ENCODE data around the gene OAT. TPM values are rescaled to one million over a fixed set of nuclear protein-coding genes. Genes with fewer than 3 reads are reported as not detected.
"Not testable (repeated sequence)": the region's sequence is repeated elsewhere in the genome, so short reads cannot be mapped to it uniquely, and the experiment has no call there.

OAT gene
- total RNA-seq, 2 experiments from 2014 or later, result 22.4 to 28.0 TPM

- ATAC-seq, result no peak
- H3K4me1 Mint-ChIP-seq (ENCODE audit: low read depth), result no peaks in the 10 kb centered on the region
- peaks cover 11% of the 10 kb centered on the region for H3K27me3 Mint-ChIP-seq (ENCODE audit: low read depth)
- ChIA-PET CTCF (no interaction called here), POLR2A (no interaction called here)
- no peak for DNase-seq
- H3K9me3 Mint-ChIP-seq (ENCODE audit: insufficient read depth), result no peaks in the 10 kb centered on the region
- no peaks in the 10 kb centered on the region for H3K36me3 Mint-ChIP-seq (ENCODE audit: low read depth)
- no peak overlapping the region for H3K27ac Mint-ChIP-seq
- no peak overlapping the region for H3K4me3 Mint-ChIP-seq
Measured at GRCh38 chr10:124374535-124375352, 44.0 kb downstream of the OAT start.

GRCh38 chr10:124372899-124373298 is 45.8 kb downstream of the OAT start:
- CTCF ChIA-PET, result no interaction called here
- Mint-ChIP-seq H3K36me3 (ENCODE audit: low read depth) (no peaks in the 10 kb centered on the region), H3K27me3 (ENCODE audit: low read depth) (peaks cover 6% of the 10 kb centered on the region), H3K4me1 (ENCODE audit: low read depth) (no peaks in the 10 kb centered on the region), H3K27ac (no peak overlapping the region), H3K9me3 (ENCODE audit: insufficient read depth) (no peaks in the 10 kb centered on the region), H3K4me3 (no peak overlapping the region)
- DNase-seq (no peak), ATAC-seq (no peak)
- POLR2A ChIA-PET, result no interaction called here

GRCh38 chr10:124370426-124370825 is 48.3 kb downstream of the OAT start:
- H3K36me3 Mint-ChIP-seq (ENCODE audit: low read depth), result no peaks in the 10 kb centered on the region
- peaks cover 6% of the 10 kb centered on the region for H3K27me3 Mint-ChIP-seq (ENCODE audit: low read depth)
- no peak overlapping the region for H3K4me3 Mint-ChIP-seq
- ATAC-seq (no peak), DNase-seq (no peak)
- H3K4me1 Mint-ChIP-seq (ENCODE audit: low read depth), result peaks cover 7% of the 10 kb centered on the region
- no peak overlapping the region for H3K27ac Mint-ChIP-seq
- H3K9me3 Mint-ChIP-seq (ENCODE audit: insufficient read depth), result no peaks in the 10 kb centered on the region
- ChIA-PET POLR2A (no interaction called here), CTCF (interaction anchor here (1.3 to 1.6 kb wide), 2 partner anchors 19 kb away, joined by 5 to 6 read pairs; no protein-coding TSS in a partner anchor)

GRCh38 chr10:124369986-124370385 is 48.7 kb downstream of the OAT start:
- Mint-ChIP-seq H3K4me3 (no peak overlapping the region), H3K27ac (no peak overlapping the region), H3K36me3 (ENCODE audit: low read depth) (no peaks in the 10 kb centered on the region), H3K4me1 (ENCODE audit: low read depth) (peaks cover 7% of the 10 kb centered on the region), H3K9me3 (ENCODE audit: insufficient read depth) (no peaks in the 10 kb centered on the region), H3K27me3 (ENCODE audit: low read depth) (peaks cover 6% of the 10 kb centered on the region)
- DNase-seq, result no peak
- ChIA-PET POLR2A (no interaction called here), CTCF (interaction anchor here (1.3 kb wide), 1 partner anchor 19 kb away, joined by 6 read pairs; no protein-coding TSS in a partner anchor)
- ATAC-seq, result no peak

GRCh38 chr10:124369533-124369932 is 49.2 kb downstream of the OAT start:
- POLR2A ChIA-PET; H3K9me3 Mint-ChIP-seq (ENCODE audit: insufficient read depth); ATAC-seq; DNase-seq; H3K27me3 Mint-ChIP-seq (ENCODE audit: low read depth); H3K4me1 Mint-ChIP-seq (ENCODE audit: low read depth); H3K27ac Mint-ChIP-seq; H3K4me3 Mint-ChIP-seq; H3K36me3 Mint-ChIP-seq (ENCODE audit: low read depth): not testable (repeated sequence)
- CTCF ChIA-PET, result interaction anchor here (1.3 kb wide), 1 partner anchor 19 kb away, joined by 6 read pairs; no protein-coding TSS in a partner anchor

- ATAC-seq (no peak), DNase-seq (no peak)
- Mint-ChIP-seq H3K4me3 (no peak overlapping the region), H3K36me3 (ENCODE audit: low read depth) (no peaks in the 10 kb centered on the region), H3K27ac (no peak overlapping the region), H3K9me3 (ENCODE audit: insufficient read depth) (no peaks in the 10 kb centered on the region), H3K4me1 (ENCODE audit: low read depth) (peaks cover 7% of the 10 kb centered on the region), H3K27me3 (ENCODE audit: low read depth) (peaks cover 6% of the 10 kb centered on the region)
- POLR2A ChIA-PET, result no interaction called here
- CTCF ChIA-PET, result interaction anchor here (1.3 kb wide), 1 partner anchor 20 kb away, joined by 6 read pairs; no protein-coding TSS in a partner anchor
Measured at GRCh38 chr10:124369066-124369465, 49.7 kb downstream of the OAT start.

- Mint-ChIP-seq H3K27ac (no peak overlapping the region), H3K9me3 (ENCODE audit: insufficient read depth) (no peaks in the 10 kb centered on the region), H3K4me3 (no peak overlapping the region), H3K4me1 (ENCODE audit: low read depth) (peaks cover 7% of the 10 kb centered on the region), H3K27me3 (ENCODE audit: low read depth) (peaks cover 4% of the 10 kb centered on the region), H3K36me3 (ENCODE audit: low read depth) (no peaks in the 10 kb centered on the region)
- no peak for ATAC-seq
- DNase-seq, result no peak
- ChIA-PET CTCF (no interaction called here), POLR2A (no interaction called here)
Measured at GRCh38 chr10:124367936-124368335, 50.8 kb downstream of the OAT start.

GRCh38 chr10:124367414-124367813 is 51.3 kb downstream of the OAT start:
- no peak overlapping the region for H3K4me3 Mint-ChIP-seq
- ATAC-seq (no peak), DNase-seq (no peak)
- peaks cover 5% of the 10 kb centered on the region for H3K27me3 Mint-ChIP-seq (ENCODE audit: low read depth)
- ChIA-PET CTCF (no interaction called here), POLR2A (no interaction called here)
- H3K9me3 Mint-ChIP-seq (ENCODE audit: insufficient read depth), result no peaks in the 10 kb centered on the region
- peaks cover 7% of the 10 kb centered on the region for H3K4me1 Mint-ChIP-seq (ENCODE audit: low read depth)
- no peak overlapping the region for H3K27ac Mint-ChIP-seq
- H3K36me3 Mint-ChIP-seq (ENCODE audit: low read depth), result no peaks in the 10 kb centered on the region

GRCh38 chr10:124366825-124367224 is 51.9 kb downstream of the OAT start:
- Mint-ChIP-seq H3K4me1 (ENCODE audit: low read depth) (peaks cover 7% of the 10 kb centered on the region), H3K36me3 (ENCODE audit: low read depth) (no peaks in the 10 kb centered on the region), H3K9me3 (ENCODE audit: insufficient read depth) (no peaks in the 10 kb centered on the region), H3K4me3 (no peak overlapping the region), H3K27me3 (ENCODE audit: low read depth) (peaks cover 5% of the 10 kb centered on the region), H3K27ac (no peak overlapping the region)
- CTCF ChIA-PET, result interaction anchor here (1.4 to 2.4 kb wide), 2 partner anchors 22 to 37 kb away, joined by 5 to 14 read pairs; no protein-coding TSS in a partner anchor
- DNase-seq (no peak), ATAC-seq (no peak)
- POLR2A ChIA-PET, result no interaction called here

- Mint-ChIP-seq H3K27me3 (ENCODE audit: low read depth) (peaks cover 5% of the 10 kb centered on the region), H3K9me3 (ENCODE audit: insufficient read depth) (no peaks in the 10 kb centered on the region), H3K36me3 (ENCODE audit: low read depth) (no peaks in the 10 kb centered on the region), H3K4me1 (ENCODE audit: low read depth) (peaks cover 7% of the 10 kb centered on the region), H3K27ac (no peak overlapping the region), H3K4me3 (no peak overlapping the region)
- POLR2A ChIA-PET, result interaction anchor here (0.6 kb wide), 1 partner anchor 88 kb away, joined by 3 read pairs; no protein-coding TSS in a partner anchor
- ATAC-seq (no peak), DNase-seq (no peak)
- CTCF ChIA-PET, result interaction anchor here (1.4 to 2.4 kb wide), 2 partner anchors 23 to 37 kb away, joined by 5 to 14 read pairs; no protein-coding TSS in a partner anchor
Measured at GRCh38 chr10:124366343-124366742, 52.4 kb downstream of the OAT start.

- H3K36me3 Mint-ChIP-seq (ENCODE audit: low read depth), result no peaks in the 10 kb centered on the region
- H3K27ac Mint-ChIP-seq, result no peak overlapping the region
- peaks cover 7% of the 10 kb centered on the region for H3K4me1 Mint-ChIP-seq (ENCODE audit: low read depth)
- H3K4me3 Mint-ChIP-seq, result no peak overlapping the region
- ATAC-seq (no peak), DNase-seq (no peak)
- CTCF ChIA-PET, result interaction anchor here (1.1 to 2.4 kb wide), 3 partner anchors 24 to 370 kb away, joined by 3 to 14 read pairs (median 4); no protein-coding TSS in a partner anchor
- POLR2A ChIA-PET, result no interaction called here
- H3K27me3 Mint-ChIP-seq (ENCODE audit: low read depth), result peaks cover 2% of the 10 kb centered on the region
- no peaks in the 10 kb centered on the region for H3K9me3 Mint-ChIP-seq (ENCODE audit: insufficient read depth)
Measured at GRCh38 chr10:124364674-124365073, 54.0 kb downstream of the OAT start.

GRCh38 chr10:124362568-124362967 is 56.2 kb downstream of the OAT start:
- H3K4me1 Mint-ChIP-seq (ENCODE audit: low read depth), result peaks cover 7% of the 10 kb centered on the region
- ChIA-PET POLR2A (no interaction called here), CTCF (interaction anchor here (2.8 kb wide), 1 partner anchor 27 kb away, joined by 10 read pairs; no protein-coding TSS in a partner anchor)
- peaks cover 7% of the 10 kb centered on the region for H3K27me3 Mint-ChIP-seq (ENCODE audit: low read depth)
- no peaks in the 10 kb centered on the region for H3K9me3 Mint-ChIP-seq (ENCODE audit: insufficient read depth)
- H3K27ac Mint-ChIP-seq, result no peak overlapping the region
- H3K4me3 Mint-ChIP-seq, result no peak overlapping the region
- no peaks in the 10 kb centered on the region for H3K36me3 Mint-ChIP-seq (ENCODE audit: low read depth)
- ATAC-seq (no peak), DNase-seq (no peak)

Data from activated CD8-positive, alpha-beta T cell treated with anti-CD3 and anti-CD28 coated beads, Interleukin-2, amount 10 ng/mL, durations not matched to agents 7 days and 5 days (primary cell).